Natural killer cell (primary cell): Measurements from ENCODE around the gene DLK1. TPM values are rescaled to one million over a fixed set of nuclear protein-coding genes. Genes with fewer than 3 reads are reported as not detected.

ENCODE experiments used
- ATAC-seq, 3 donors: fragments of 150-1000 bp in 2 of 3; fragments of 200-7000 bp in 1 of 3; cut with Tn5 transposase; 1 replicate in 1 of 3; 2 replicates in 2 of 3; pipeline ENCODE4 v1.10.0; 2021; ENCODE audit warnings: mild to moderate bottlenecking in 2 of 3, moderate library complexity in 2 of 3
- DNase-seq, 2 donors: peaks; one replicate each; pipeline versions ENCODE4 v3.0.0 to v3.0.0-alpha.2; 2013 to 2021; ENCODE audit warnings: mixed read lengths in 1 of 2
- H3K27ac ChIP-seq: one replicate; pipeline ENCODE4 v1.5.1; 2013; ENCODE audit warnings: mild to moderate bottlenecking, low read length
- H3K27me3 ChIP-seq: one replicate; pipeline ENCODE4 v1.6.1; 2013; ENCODE audit warnings: low read length; ENCODE audit not compliant: control insufficient read depth, insufficient read depth
- H3K36me3 ChIP-seq: one replicate; pipeline ENCODE4 v1.6.1; 2013; ENCODE audit warnings: low read length; ENCODE audit not compliant: control insufficient read depth, insufficient read depth
- H3K4me1 ChIP-seq: one replicate; pipeline ENCODE4 v1.6.1; 2013; ENCODE audit warnings: low read length; ENCODE audit not compliant: control insufficient read depth, insufficient read depth
- H3K4me3 ChIP-seq: one replicate; pipeline ENCODE4 v1.5.1; 2013; ENCODE audit warnings: low read length
- H3K9me3 ChIP-seq: one replicate; pipeline ENCODE4 v1.6.1; 2013; ENCODE audit warnings: low read length; ENCODE audit not compliant: control insufficient read depth, insufficient read depth
- H3K27ac Mint-ChIP-seq, 2 donors: one replicate each; pipeline ENCODE4 v1.8.0; 2022; ENCODE audit warnings: mild to moderate bottlenecking in 2 of 2, mixed read lengths in 2 of 2, moderate library complexity in 1 of 2
- H3K27me3 Mint-ChIP-seq, 2 donors: one replicate each; pipeline ENCODE4 v1.8.0; 2022; ENCODE audit warnings: low read depth in 2 of 2, mixed read lengths in 2 of 2
- H3K36me3 Mint-ChIP-seq: one replicate; pipeline ENCODE4 v1.8.0; 2022; ENCODE audit warnings: mixed read lengths
- H3K4me1 Mint-ChIP-seq, 2 donors: one replicate each; pipeline ENCODE4 v1.8.0; 2022; ENCODE audit warnings: mixed read lengths in 2 of 2
- H3K4me3 Mint-ChIP-seq: one replicate; pipeline ENCODE4 v1.8.0; 2022; ENCODE audit warnings: mild to moderate bottlenecking, moderate library complexity, mixed read lengths
- H3K9me3 Mint-ChIP-seq, 2 donors: one replicate each; pipeline ENCODE4 v1.8.0; 2022; ENCODE audit warnings: mixed read lengths in 2 of 2
- CTCF ChIP-seq: fragments of 200-600 bp; IDR thresholded peaks from one replicate; pipeline ENCODE4 v1.8.0; 2022; ENCODE audit warnings: antibody characterized with exemption
- WGBS: methylation state at CpG from one replicate; pipeline ENCODE4 v1.1.7; 2013; ENCODE audit warnings: missing lambda C conversion rate; ENCODE audit not compliant: insufficient coverage; 5-methylcytosine and 5-hydroxymethylcytosine counted together
- intact Hi-C: fragments of 100-400 bp; cut with micrococcal nuclease; formaldehyde crosslinking; loops from one replicate; pipeline ENCODE4 v1.14.2; 2022
- total RNA-seq, 4 donors: library from RNA; stranded (reverse); fragments of 120-200 nt in 1 of 4; gene quantifications; one replicate each; pipeline versions ENCODE4 v1.2.3 to v1.2.4, GENCODE V29; 2013 to 2022

The DLK1 gene
- total RNA-seq, 3 donors from 2014 or later (not counting 1 experiment from before 2014, with no cell fraction given) = not detected

GRCh38 chr14:100706860-100707259 is 19.8 kb upstream of the DLK1 start:
- ATAC-seq = no peak
- 65% methylated on average over 4 of the region's 5 CpGs for WGBS

GRCh38 chr14:100708425-100709288 is 18.0 kb upstream of the DLK1 start:
- 88% methylated on average over 40 of the region's 40 CpGs for WGBS
- Mint-ChIP-seq H3K36me3 (no peaks in the 10 kb centered on the region), H3K9me3 (peaks cover 0 to 3% of the 10 kb centered on the region in 2 donors), H3K4me3 (no peak overlapping the region), H3K27me3 (peaks cover 7 to 19% of the 10 kb centered on the region in 2 donors), H3K4me1 (peaks cover 0 to 5% of the 10 kb centered on the region in 2 donors), H3K27ac (no peak overlapping the region)
- TF ChIP-seq CTCF = no peak
- no peak overlapping the region for H3K4me3 ChIP-seq
- intact Hi-C loops = no loop called here
- no peaks in the 10 kb centered on the region for H3K27me3 ChIP-seq
- no peak for ATAC-seq
- H3K4me1 ChIP-seq = no peaks in the 10 kb centered on the region
- H3K36me3 ChIP-seq = no peaks in the 10 kb centered on the region
- no peak overlapping the region for H3K27ac ChIP-seq
- no peaks in the 10 kb centered on the region for H3K9me3 ChIP-seq
- no peak for DNase-seq

More at GRCh38 chr14:100706860-100707259, 19.8 kb upstream of the DLK1 start:
- intact Hi-C loops = no loop called here
- no peak overlapping the region for H3K4me3 ChIP-seq
- H3K4me1 Mint-ChIP-seq = peaks cover 0 to 5% of the 10 kb centered on the region in 2 donors
- H3K4me3 Mint-ChIP-seq = no peak overlapping the region
- DNase-seq = no peak
- peaks cover 0 to 3% of the 10 kb centered on the region in 2 donors for H3K9me3 Mint-ChIP-seq
- no peaks in the 10 kb centered on the region for H3K9me3 ChIP-seq
- H3K27ac ChIP-seq = no peak overlapping the region
- H3K4me1 ChIP-seq = no peaks in the 10 kb centered on the region
- H3K36me3 Mint-ChIP-seq = no peaks in the 10 kb centered on the region
- H3K27me3 Mint-ChIP-seq = peaks cover 0 to 16% of the 10 kb centered on the region in 2 donors
- TF ChIP-seq CTCF = no peak
- no peaks in the 10 kb centered on the region for H3K27me3 ChIP-seq
- H3K27ac Mint-ChIP-seq = no peak overlapping the region
- no peaks in the 10 kb centered on the region for H3K36me3 ChIP-seq

- no peaks in the 10 kb centered on the region for H3K9me3 ChIP-seq
These were observed 17.1 kb upstream of the DLK1 start for GRCh38 chr14:100709289-100710284.

More at GRCh38 chr14:100709289-100710284, 17.1 kb upstream of the DLK1 start:
- no peak overlapping the region for H3K27ac Mint-ChIP-seq
- peaks cover 7% of the 10 kb centered on the region for H3K4me1 ChIP-seq
- DNase-seq = peak in 1 of 2 donors; percentile 41
- WGBS = 40% methylated on average over 51 of the region's 59 CpGs
- no peaks in the 10 kb centered on the region for H3K36me3 Mint-ChIP-seq
- peaks cover 0 to 3% of the 10 kb centered on the region in 2 donors for H3K9me3 Mint-ChIP-seq
- intact Hi-C loops = loop anchor here (5.0 kb wide), 1 partner anchor 918 kb away; no protein-coding TSS in a partner anchor
- H3K4me1 Mint-ChIP-seq = peaks cover 0 to 5% of the 10 kb centered on the region in 2 donors
- H3K36me3 ChIP-seq = no peaks in the 10 kb centered on the region
- H3K27me3 Mint-ChIP-seq = peaks cover 11 to 19% of the 10 kb centered on the region in 2 donors
- peak in 1 of 3 donors; percentile 72 for ATAC-seq
- no peaks in the 10 kb centered on the region for H3K27me3 ChIP-seq
- H3K4me3 ChIP-seq = no peak overlapping the region
- TF ChIP-seq CTCF = peak; percentile 63
- H3K4me3 Mint-ChIP-seq = no peak overlapping the region
- no peak overlapping the region for H3K27ac ChIP-seq
